Measurements from ENCODE around the gene CFAP20DC.

DNA sequence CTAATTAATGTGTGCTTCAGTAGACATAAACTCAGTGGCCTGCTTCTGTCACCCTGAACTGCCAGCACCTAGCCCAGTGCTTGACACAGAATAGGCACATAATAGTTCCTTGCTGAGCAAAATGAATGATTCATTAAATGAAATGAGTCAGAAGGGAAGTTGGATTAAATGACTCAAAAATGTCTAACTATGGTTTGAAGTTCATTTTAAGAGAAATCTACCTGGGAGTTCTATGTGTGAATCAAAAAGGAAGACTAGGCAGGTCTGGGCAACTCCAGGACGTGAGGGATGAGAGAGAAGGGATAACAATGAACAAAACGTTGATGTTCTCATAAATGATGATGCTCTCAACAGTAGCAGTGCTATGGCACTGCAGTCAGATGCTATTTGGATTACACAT is 175.0 kb downstream of the CFAP20DC start:
- no peak for TF ChIP-seq SIX5 (IDR thresholded peaks at IDR 0.05; ENCODE audit: low read depth, low read length)
- no peak for TF ChIP-seq CTCF (IDR thresholded peaks at IDR 0.05; ENCODE audit: control extremely low read depth in 1 of 3, insufficient read depth in 1 of 3, low read depth in 1 of 3, low read length in 3 of 3)
- no peak for TF ChIP-seq SIN3A (conservative IDR thresholded peaks at IDR 0.05 in 1 of 2, IDR thresholded peaks at IDR 0.05 in 1 of 2; ENCODE audit: low read depth in 1 of 2, low read length in 2 of 2)
- no peak for TF ChIP-seq POLR2A (IDR thresholded peaks at IDR 0.05; ENCODE audit: control extremely low read depth in 1 of 2, low read depth in 2 of 2, low read length in 2 of 2)
- no peak for TF ChIP-seq EZH2 (IDR thresholded peaks at IDR 0.05; ENCODE audit: low read depth, low read length, severe bottlenecking)
- TF ChIP-seq RAD21 (IDR thresholded peaks at IDR 0.05 in 1 of 2, conservative IDR thresholded peaks at IDR 0.05 in 1 of 2; ENCODE audit: low read depth in 2 of 2, low read length in 2 of 2) = no peak
- TF ChIP-seq CREB1 (IDR thresholded peaks at IDR 0.05) = no peak
- TF ChIP-seq RXRA (IDR thresholded peaks at IDR 0.05; ENCODE audit: insufficient read depth, low read depth, low read length) = no peak
- TF ChIP-seq BACH1 (IDR thresholded peaks at IDR 0.05; ENCODE audit: low read length) = no peak
- no peak for TF ChIP-seq EGR1 (IDR thresholded peaks at IDR 0.05; ENCODE audit: borderline replicate concordance, low read depth, low read length)
- no peak for TF ChIP-seq EP300 (IDR thresholded peaks at IDR 0.05; ENCODE audit: borderline replicate concordance in 1 of 2, low read depth in 2 of 2, low read length in 2 of 2)

Data from H1 (cell line).